Stimulated activated CD8-positive, alpha-beta memory T cell treated with anti-CD3 and anti-CD28 coated beads, Interleukin-12 subunit alpha, Interleukin-12 subunit beta, amount 100 ng/mL, for 1 hour (primary cell): ENCODE results near the gene SPEN.
"Not testable (repeated sequence)": the region's sequence is repeated elsewhere in the genome, so short reads cannot be mapped to it uniquely, and the experiment has no call there.

Experiments
- DNase-seq: peaks from one replicate; pipeline ENCODE4 v3.0.0-alpha.2; 2020; ENCODE audit warnings: low read depth

Gene SPEN

DNA sequence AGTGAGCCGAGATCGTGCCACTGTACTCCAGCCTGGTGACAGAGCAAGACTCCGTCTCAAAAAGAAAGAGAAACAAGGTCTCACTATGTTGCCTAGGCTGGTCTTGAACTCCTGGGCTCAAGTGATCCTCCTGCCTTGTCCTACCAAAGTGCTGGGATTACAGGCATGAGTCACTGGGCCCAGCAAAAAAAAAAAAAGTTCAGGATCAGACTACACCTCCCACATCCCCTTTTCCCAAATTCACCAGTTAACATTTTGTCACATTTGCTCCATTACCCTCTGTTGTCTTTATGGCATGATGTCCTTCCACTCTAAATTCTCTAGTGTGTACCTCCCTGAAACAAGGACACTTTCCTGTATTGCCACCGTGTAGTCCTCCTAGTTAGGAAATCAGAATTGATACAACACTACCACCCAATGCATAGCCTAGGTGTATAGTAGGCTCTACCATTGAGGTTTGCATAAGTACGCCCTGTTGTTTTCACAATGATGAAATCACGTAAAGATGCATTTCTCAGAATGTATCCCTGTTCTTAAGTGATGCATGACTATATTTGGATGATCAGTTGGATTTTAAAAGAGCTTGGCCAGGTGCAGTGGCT lies 10.7 kb downstream of the SPEN start:
- no peak for DNase-seq

DNA sequence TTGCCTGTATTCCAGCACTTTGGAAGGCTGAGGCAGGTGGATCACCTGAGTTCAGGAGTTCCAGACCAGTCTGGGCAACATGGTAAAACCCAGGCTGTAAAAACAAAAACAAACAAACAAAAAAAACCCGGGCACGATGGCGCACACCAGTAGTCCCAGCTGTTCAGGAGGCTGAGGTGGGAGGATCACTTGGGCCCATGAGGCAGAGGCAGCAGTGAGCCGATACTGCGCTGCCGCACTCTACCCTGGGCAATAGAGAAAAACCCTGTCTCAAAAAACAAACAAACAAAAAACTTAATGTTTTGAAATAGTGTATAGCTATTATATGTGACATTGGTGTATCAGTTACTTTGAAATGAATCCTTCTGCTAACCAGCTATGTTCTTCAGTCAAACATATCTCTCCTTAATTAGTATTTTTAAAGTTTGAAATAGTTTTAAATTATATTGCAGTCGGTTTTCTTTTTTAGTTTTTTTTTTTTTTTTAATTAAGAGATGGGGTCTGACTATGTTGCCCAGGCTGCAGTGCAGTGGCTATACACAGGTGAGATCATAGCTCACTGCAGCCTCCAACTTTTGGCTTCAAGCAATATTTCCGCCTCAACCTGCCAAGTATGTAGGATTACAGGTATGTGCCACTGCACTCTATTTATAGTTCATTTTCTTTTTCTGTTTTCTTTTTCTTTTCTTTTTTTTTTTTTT lies 11.3 kb downstream of the SPEN start:
- no peak for DNase-seq

DNA sequence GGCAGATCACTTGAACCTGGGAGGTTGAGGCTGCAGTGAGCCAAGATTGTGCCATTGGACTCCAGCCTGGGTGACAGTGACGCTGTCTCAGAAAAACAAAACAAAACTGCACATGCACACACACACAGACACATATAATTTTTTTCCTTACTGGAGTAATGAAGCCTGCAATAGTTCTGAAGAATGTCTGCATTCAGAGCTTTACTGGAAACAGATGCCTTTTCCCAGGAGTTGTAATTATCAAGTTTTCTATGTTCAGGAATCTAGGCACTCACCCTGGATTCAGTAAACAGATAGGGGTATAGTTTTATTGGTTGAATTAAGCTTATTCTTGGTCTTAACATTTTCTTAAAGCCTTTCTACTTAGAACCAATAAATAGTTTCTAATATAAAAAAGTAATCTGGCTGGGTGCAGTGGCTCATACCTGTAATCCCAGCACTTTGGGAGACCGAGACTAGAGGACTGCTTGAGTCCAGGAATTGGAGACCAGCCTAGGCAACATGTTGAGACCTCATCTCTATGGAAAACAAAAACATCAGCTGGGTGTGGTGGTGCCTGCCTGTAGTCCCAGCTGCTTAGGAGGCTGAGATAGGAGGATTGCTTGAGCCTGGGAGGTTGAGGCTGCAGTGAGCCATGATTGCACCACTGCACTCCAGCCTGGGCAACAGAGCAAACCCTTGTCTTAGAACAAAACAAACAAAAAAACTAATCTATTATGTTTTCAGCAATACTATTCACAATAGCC lies 15.8 kb downstream of the SPEN start:
- no peak for DNase-seq

DNA sequence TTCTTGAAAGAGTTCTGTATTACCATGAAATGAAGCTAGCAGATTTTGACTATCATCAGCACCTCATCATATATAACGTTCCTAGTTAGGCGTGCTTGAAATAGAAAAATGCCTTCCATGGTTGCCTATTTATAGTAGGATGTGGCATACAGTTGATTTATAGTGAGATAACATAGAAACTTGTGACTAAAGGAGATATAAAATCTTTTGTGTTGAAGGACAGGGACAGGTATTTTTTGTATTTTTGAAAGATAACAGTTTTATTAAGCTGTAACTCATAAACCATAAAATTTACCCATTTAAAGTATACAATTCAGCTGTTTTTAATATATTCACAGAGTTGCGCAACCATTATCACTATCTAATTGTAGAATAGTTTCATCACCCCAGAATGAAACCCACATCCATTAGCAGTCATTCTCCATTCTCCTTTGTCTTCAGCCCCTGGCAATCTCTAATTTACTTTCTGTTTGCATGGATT lies 19.3 kb downstream of the SPEN start:
- DNase-seq: no peak

DNA sequence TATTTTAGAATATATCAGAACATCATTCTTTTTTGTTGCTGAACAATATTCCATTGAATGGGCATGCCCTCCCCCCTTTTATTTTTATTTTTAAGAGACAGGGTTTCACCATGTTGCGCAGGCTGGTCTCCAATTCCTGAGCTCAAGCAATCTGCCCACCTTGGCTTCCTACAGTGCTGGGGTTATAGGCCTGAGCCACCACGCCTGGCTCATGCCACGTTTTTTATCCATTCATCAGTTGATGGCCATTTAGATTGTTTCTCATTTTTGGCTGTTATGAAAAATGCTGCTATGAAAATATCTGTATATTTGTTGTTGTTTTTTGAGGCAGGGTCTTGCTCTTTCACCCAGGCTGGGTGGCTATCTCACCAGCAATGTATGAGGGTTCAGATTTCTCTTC lies 19.8 kb downstream of the SPEN start:
- no peak for DNase-seq

DNA sequence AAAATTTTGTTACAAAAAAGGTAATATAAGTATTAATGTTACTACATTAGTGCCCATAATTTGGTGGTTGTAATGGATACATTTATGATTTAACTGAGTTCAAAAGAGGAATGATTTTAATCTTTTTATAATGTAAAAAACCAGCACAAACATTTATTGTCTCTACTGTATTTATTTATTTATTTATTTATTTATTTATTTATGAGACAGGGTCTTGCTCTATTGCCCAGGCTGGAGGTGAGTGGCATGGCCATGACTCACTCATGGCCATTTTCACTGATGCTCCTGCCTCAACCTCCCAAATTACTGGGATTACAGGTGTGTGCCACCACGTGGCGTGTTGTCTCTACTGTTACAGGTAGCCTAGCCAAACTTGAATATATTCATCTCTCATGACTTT lies 21.9 kb downstream of the SPEN start:
- no peak for DNase-seq

DNA sequence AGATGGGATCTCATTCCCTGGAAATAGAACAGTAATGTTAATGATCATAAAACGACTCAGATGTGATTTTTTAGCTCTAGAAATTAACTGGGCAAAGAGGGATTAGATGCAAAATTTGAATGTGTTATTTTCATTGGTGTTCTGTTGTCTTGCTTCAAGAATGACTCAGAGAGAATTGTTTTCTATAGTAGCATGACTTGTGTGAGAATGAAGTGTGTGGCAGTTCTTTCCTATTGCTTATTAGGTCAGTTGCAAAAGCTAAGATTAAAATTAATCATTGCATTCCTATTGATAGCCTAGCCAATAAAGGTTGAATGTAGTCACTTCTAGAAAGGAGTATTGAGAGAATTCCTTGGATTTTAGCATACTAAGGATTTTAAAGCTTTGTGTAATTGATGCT lies 22.9 kb downstream of the SPEN start:
- DNase-seq: no peak

DNA sequence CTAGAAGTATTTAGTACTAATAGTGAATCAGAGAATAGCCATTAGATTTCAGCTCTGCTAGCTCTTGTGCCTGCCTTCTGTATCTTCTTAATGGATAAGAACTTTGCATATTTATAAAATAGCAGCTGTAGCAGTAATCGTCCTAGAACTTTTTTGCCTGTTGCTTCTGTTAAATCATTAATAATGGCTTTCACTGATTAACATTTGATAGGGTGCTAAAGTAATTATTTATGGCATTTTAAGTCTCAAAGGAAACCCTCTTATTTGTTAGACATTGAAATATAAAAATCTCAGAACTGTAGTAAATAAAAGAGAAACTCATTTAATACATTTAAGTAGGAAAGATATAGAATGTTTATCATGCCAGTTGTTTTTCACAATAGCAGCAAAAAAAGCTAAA lies 27.0 kb downstream of the SPEN start:
- no peak for DNase-seq

DNA sequence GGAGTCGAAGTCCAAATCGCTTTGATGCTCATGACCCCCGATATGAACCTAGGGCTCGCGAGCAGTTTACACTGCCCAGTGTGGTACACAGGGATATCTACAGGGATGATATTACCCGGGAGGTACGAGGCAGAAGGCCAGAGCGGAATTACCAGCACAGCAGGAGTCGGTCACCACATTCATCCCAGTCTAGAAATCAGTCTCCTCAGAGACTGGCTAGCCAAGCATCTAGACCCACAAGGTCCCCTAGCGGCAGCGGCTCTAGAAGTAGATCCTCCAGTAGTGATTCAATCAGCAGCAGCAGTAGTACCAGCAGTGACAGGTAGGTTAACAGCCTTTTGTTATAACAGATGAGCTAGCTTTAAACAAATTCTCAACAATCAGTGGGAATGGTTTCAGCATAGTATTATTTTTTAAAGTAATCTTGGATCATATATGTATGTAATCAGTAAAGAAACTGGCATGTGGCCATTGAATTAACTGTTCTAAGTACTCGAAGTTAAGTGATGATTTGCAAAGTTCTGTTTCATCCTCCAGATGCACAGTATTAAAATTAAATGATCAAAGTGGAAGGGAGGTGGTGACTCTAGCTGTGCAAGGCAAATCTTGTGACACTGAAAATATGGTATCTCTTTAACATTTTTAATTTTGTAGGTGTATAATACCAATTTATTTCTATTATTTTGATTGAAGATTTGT lies 29.0 kb downstream of the SPEN start:
- no peak for DNase-seq

DNA sequence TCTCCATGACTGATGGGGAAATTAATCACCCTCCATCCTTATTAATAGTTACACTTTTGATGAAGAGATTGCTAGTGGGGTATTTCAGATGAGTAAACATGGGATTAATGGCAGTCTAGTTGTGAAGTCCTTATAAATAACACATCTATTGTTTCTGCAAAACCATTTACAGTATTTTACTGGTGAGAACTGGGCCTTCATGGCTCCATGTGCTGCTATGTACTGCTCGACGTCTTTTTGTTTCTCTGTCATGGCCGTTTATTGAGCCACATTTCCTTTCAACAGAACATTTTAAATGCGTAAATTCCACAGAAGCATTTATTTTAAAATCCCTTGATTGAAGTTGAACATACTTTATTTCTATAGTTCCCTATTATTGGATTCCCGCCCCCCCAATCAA lies 34.5 kb downstream of the SPEN start:
- no peak for DNase-seq

DNA sequence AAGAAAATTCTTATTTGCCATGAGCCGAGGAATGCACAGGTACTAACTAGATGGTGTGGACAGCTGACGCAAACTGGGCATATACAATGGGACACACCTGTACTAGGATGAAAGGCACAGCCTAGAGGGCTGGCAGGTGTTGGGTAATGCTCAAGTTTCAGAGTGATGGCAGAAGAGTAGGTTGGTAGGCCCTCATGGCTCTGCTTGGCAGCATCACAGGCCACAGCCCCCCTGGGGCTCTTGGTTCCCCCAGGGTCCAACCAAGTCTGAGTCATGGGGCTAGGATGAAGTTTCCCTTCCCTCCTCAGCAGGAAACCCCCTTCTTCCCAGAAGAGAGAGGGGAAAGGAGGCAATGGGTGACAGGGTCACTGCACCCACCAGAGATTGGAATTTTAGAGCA lies 35.2 kb downstream of the SPEN start:
- no peak for DNase-seq

DNA sequence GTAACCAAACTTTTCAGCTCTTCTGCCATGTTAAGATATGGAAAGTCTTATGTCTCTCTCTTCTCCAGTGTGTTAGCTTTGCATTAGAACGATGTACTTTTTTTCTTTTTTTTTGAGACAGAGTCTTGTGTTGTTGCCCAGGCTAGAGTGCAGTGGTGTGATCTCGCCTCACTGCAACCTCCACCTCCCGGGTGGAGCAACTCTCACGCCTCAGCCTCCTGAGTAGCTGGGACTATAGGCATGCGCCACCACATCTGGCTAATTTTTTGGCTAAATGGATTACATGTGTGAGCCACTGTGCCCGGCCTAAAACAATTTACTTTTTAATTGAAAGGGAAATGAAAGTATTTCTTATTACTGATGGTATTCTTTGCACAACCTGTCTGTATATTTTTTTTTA lies 35.8 kb downstream of the SPEN start:
- DNase-seq: no peak

DNA sequence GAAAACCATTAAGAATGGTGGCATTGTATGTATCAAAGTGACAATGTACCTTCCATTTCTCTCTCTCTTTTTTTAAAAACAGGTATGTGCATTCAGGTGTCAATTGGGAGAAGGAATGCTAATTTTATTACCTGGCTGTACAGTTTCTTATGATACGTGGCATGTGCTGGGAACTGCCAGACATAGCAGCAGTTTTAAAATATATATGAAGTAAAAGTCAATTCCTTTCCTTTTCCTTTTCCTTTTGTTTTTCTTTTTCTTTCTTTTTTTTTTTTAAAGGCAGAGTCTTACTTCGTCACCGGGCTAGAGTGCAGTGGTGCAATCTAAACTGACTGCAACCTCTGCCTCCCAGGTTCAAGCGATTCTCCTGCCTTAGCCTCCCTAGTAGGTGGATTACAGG lies 37.0 kb downstream of the SPEN start:
- DNase-seq: no peak

DNA sequence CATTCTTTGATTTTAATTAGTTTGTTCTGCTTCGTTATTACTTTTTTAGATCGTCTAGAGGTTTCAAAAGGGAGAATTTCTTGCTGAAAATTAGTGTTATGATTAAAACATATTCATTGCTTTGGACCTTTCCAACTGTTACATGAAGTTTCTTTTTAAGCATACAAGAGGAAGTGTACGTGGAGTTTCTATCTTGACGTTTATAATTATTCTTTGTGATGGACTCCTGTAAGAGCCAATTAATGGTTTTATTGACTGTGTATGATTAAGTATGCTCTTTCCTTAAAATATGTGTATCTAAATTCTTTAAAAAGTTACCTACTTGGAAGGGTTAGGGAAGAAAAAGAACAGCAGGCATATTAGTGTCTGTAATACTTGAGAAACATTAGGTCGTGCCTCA lies 37.8 kb downstream of the SPEN start:
- DNase-seq: no peak

DNA sequence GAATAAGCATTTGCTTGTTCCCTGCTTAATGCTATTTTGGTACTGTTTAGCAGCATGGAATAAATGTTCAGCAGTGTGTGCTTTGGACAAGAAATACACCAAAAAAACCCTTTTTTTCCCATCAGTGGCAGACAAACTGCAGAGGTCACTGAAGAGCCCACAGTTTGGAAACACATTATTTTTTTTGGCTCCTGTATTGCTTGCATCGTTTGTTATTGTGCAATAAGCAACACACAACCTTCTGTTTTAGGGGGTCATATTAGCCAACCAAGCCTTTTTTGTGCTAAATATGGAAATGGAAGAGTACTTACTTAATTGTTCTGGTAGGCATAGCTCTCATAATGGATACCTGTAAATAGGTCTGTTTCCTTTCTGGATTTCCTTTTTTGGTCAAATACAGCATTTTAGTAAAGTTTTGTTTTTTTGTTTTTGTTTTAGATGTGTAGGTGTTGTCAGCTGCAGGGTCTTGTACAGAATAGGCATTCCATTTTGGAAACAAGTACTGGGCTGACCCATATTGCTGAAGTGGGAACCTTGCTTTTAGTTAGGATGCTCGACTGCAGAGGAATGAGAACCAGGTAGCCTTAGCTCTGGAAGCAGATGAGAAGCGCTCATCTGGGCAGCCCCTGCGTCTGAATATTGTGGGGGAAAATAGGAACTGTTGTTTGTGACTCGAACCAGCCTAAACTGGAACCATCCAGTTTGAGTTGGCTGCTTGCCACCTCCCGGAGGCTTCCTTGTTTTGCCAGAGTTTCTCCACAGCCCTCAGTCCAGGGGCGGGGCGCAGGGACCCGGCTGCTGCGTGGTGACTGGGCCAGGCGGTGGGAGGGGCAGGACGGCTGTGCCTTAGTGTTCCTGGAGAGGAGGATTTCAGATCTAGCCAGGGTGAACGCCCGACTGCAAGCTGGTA lies 38.4 kb downstream of the SPEN start:
- peak; percentile 9 for DNase-seq

DNA sequence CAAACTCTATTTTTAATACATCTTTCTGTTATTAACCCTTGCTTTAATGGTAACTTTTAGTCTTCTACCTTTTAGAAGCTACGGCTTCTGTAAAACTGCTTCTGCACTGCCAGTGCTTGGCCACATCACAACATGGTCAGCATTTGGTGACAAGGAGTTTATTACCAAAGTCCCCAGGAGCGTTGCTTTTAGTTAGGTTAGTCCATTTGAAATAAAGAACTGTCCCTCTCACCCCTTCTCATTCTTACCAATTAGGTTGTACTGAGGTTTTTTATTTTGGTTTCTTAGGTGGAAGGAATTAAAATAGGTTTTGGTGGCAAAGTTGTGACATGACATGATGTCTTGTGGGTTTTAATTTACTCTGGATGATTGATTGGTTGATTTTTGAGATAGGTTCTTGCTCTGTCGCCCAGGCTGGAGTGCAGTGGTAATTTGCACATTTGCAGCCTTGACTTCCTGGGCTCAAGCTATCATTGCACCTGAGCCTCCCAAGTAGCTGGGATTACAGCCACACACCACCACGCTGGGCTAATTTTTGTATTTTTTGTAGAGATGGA lies 39.2 kb downstream of the SPEN start:
- DNase-seq: no peak

DNA sequence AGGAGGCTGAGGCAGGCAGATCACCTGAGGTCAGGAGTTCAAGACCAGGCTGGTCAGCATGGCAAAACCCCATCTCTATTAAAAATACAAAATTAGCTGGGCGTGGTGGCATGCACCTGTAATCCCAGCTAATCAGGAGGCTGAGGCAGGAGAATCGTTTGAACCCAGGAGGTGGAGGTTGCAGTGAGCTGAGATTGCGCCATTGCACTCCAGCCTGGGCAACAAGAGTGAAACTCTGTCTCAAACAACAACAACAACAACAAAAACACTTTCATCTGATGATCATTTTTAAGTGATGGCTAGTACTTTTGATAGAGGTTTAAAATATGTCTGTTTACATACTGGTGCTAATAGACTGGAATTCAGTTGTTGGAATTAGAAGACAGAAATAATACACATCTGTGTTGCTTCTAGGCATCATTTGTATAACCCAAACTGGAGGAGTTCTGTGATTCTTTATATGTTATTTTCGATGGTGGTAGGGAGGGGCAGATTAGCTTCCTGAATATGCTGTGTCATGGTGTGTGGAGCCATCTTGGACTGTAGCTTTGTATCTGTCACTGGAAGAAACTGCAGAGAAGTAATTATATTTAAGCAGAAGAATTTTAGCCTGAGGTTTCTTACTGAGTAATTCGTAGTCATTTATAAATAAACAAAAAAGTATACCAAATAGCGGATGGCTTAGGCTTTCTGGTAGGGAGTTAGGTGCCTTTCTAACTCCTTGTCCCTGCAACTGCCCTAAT lies 45.5 kb downstream of the SPEN start:
- DNase-seq: not testable (repeated sequence)

DNA sequence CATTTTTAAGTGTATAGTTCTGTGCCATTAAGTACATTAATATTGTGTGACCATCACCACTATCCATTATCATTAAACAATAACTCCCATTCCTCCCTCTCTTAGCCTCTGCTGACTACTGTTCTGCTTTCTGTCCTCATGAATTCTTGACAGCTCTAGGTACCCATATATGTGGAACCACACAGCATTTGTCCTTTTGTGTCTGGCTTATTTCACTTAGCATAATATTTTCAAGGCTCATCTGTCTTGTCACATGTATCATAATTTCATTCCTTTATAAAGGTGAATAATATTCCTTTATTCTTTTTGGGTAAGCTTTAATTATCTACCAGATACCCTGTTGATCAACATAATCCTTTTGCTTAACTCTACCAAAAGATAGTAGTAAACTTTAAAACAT lies 47.7 kb downstream of the SPEN start:
- DNase-seq: no peak

DNA sequence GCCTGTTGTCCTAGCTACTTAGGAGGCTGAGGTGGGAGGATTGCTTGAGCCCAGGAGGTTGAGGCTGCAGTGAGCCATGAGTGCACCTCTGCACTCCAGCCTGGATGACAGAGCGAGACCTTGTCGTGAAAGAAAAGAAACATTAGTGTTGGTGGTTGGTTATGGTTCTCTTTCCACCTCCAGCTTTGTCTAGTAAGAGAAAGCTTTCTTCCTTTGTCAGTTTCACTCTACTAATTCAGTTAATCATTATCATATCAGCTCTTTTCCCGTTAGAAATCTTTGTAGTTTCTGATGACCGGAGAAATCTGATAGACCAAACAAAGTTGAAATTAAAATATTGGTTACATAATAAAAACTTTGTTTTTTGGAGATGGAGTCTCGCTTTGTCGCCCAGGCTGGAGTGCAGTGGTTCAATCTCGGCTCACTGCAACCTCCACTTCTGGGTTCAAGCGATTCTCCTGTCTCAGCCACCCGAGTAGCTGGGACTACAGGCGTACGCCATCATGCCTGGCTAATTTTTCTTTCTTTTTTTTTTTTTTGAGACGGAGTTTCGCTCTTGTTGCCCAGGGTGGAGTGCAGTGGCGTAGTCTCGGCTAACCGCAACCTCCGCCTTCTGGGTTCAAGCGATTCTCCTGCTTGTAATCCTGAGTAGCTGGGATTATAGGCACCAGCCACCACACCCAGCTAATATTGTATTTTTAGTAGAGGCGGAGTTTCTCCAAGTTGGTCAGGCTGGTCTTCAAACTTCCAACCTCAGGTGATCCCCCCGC lies 49.5 kb downstream of the SPEN start:
- DNase-seq: not testable (repeated sequence)

DNA sequence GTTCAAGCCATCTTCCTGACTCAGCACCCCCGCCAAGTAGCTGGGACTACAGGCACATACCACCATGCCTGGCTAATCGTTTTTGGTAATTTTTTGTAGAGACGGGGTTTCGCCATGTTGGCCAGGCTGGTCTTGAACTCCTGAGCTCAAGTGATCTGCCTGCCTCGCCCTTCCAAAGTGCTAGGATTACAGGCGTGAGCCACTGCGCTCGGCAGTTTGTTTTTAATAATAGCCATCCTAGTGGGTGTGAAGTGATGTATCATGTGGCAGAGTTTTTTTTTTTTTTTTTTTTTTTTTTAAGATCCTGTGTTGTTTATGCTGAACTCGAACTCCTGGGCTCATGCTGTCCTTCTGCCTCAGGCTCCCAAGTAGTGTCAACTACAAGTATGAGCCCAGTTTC lies 51.8 kb downstream of the SPEN start:
- no peak for DNase-seq
